GM18909 (cell line): ENCODE measurements around the gene LARP4B.
A peak's percentile ranks its signal among the peaks of the same experiment; 100 is the strongest.

ENCODE experiments used
- ATAC-seq: cut with Tn5 transposase; IDR thresholded peaks from one replicate; pipeline ENCODE4 v1.9.1; 2021; ENCODE audit warnings: mild to moderate bottlenecking; ENCODE audit not compliant: unreplicated experiment, poor library complexity

LARP4B gene

DNA sequence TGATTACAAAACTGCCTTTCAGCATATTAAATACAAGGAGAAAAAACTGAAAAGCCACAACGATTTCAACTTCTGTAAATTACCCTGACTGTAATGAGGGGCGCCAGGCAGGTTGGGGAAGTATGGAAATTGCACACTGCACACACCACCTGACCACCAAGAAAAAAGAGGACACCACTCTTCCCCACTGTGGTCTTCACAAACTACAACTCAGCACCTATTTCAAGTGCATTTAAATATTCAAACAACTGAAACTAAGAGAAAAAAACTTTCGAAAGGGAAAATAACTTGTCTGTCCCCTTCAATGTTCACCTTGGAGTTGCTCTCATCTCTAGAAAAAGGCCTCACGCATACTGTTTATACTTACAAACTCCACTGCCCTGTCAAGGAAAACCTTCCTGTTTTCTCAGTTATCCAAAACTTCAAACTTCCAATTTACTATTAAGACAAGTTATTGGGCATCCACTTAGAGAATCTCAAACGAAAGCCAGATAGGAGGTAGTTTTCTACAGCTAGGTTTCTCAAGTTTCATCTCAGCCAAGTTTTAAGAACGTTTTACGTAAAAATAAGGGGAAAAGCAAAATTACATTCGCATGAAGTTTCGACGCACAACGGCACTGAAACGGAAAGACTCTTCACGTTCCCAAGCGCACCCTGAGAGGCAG, 1.4 kb downstream of the LARP4B start:
- ATAC-seq: peak; percentile 21

DNA sequence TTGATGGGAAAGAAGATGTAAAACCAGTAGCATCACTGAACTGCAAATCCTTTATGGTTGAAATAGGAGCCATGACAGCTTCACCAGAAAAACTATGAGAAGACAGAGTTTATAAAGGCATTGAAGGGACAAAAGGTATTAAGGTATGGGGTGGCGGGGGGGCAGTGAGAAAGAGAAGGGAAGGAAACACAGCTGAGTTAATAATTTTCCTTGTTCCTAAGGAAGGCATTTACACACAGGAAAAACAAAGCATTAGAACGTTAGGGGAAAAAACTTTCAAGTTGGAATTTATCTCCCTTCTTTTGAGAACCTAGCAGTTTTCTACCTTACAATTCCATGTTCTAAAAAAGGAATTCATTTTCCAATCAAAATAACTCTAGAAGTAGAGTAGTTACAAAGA, 4.4 kb downstream of the LARP4B start:
- ATAC-seq: no peak

GRCh38 chr10:926075-926698, 5.3 kb downstream of the LARP4B start:
- no peak for ATAC-seq

DNA sequence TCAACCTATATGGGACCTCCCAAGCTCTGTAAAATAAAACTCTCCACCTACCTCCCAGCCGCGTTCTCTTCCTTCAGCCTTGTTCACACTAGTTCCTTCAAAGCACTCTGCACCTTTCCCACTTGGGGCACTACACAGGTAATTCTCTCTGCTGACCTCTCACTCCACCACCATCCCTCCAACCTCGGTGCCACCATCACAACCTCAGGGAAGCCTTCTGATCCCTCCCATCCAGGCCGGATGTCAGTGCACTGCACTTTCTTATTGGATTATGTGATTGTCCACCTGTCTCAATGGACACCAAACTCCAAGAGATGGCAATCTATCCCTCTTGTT, 7.0 kb downstream of the LARP4B start:
- no peak for ATAC-seq

DNA sequence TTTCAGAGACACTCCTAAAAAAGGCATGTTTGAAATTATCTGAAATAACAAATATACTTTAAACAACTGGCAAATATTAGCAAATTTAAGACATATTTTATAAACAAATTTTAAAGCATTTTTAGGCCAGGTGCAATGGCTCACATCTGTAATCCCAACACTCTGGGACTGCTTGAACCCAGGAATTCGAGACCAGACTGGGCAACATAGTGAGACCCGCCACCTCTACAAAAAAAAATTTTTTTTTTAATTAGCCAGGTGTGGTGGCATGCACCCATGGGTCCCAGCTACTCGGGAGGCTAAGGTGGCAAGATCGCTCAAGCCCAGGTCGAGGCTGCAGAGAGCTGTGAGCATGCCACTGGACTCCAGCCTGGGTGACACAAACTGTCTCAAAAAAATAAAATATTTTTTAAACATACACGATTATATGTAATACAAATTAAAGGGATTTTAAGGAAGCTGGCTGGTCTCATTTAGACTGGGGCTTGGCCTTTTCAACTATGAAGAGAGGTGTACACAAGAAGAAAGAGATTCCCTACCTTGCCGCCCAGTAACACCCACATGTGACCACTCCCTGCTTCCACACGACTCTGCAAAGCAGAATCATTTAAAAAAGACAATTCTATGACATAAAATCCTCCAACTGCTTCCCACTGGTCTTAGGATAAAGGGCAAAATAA, 7.5 kb downstream of the LARP4B start:
- ATAC-seq: no peak

DNA sequence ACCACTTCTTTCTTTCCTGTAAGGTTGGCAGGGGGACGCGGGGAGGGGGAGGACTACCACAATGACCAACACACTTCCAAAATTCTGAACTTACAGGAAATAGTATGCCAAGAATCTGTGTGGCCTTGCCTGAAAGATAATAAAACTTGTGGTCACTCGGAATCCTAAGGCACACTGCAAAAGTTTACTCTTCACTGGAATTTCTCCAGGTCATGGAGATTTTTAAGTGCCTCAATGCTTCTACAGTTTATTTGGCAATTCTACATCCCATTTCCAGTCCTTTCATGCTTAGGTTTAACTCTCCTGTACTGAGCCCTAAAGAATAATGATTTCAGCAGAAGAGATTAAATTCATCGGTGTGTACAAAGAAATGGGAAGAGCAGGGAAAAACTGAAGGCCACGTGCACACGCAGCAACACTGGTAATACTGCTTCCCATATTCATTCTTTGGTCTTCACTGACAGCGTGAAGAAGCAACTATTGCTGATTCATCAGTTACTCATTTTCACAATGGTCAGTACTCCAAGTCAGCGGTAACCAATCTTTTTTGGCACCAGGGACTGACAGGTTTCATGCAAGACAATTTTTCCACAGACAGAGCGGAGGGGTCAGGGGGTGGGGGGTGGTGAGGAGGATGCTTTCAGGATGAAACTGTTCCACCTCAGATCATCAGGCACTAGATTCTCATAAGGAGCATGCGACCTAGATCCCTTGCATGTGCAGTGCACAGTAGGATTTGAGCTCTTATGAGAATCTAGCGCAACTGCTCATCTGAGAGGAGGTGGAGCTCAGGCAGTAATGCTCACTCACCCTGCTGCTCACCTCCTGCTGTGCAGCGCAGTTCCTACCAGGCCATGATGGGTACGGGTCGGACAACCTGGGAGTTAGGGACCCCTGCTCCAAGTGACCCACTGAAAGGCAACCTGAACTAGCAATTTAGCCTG, 9.8 kb downstream of the LARP4B start:
- no peak for ATAC-seq

- ATAC-seq: no peak
These were observed 11.1 kb downstream of the LARP4B start for GRCh38 chr10:920450-920849.

GRCh38 chr10:919481-919880, 12.0 kb downstream of the LARP4B start:
- no peak for ATAC-seq

GRCh38 chr10:917999-918398, 13.5 kb downstream of the LARP4B start:
- ATAC-seq: no peak

GRCh38 chr10:917416-917720, 14.1 kb downstream of the LARP4B start:
- no peak for ATAC-seq

DNA sequence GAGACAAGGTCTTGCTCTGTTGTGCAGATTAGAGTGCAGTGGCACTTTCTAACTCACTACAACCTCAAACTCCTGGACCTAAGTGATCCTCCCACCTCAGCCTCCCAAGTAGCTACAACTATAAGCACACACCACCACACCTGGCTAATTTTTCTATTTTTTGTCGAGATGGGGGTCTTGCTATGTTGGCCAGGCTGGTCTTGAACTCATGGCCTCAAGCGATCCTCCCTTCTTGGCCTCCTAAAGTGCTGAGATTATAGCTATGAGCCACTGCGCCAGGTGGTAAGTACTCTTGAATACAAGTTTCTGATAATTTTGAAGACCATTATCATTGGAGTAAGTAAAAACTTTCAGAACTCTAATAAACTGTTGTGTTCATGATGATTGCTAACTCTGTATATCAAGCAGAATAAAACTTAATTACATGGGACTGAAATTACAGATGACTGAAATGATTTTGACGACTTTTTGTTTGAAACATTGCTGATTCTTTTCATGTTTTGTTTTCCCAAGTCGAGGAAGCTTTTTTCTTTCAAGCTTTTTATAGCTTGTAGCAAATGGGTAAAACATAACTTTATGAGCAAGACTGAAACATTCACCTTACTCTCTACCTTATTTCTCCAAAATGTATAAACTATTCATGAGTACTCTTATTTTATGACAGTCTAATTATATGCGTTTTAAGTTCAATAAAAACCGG, 14.6 kb downstream of the LARP4B start:
- no peak for ATAC-seq

DNA sequence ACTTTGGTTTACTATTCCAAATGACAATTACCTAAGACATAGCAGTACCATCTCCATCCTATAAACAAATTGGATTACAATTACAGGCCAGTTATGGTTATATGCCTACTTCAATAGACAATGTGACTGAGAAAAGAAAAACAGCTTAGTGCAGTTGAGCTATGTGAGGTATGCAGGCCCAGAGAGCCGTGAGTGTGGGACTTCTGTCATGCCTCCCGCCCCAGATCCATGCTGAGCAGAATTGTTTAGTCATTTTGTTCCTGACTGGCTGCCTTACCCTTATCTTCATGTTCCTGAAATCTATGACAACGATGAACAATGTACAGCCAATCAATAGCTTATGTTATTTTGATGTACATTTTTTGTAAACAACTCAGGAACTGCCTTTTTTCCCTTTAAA, 21.7 kb downstream of the LARP4B start:
- ATAC-seq: no peak

GRCh38 chr10:905972-906371, 25.5 kb downstream of the LARP4B start:
- ATAC-seq: no peak

DNA sequence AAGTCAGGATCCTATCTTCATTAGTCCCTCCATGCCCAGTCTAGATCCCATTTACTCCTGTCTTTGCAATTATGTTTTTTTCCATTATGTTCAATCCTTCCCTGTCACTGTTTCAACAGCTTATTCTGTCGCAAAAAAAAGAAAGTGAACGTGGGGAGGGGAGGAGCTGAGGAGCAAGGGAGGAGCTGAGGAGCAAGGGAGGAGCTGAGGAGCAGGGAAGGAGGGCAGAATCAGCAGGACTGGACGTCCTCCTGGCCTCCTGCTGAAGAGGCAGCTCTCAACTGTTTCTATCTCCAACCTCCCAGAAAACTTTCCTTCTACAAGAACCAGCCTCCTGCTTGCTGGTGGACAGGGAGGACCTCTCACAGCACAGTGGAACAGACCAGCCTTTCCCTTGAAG, 26.0 kb downstream of the LARP4B start:
- no peak for ATAC-seq

DNA sequence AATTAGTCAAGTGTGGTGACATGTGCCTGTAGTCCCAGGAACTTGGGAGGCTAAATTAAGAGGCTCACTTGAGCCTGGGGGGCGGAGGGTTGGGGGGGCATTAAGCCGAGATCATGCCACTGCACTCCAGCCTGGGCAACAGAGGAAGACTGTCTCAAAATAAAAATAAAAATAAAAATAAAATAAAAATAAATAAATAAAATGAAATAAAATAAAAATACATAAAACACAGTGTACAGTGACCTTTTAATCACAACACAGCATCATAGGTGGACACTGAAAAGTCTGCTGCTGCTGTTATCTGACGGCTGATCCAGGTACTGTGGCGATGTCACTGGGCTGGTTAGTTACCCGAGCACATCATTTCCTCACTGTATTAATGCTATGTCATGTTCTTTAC, 27.1 kb downstream of the LARP4B start:
- no peak for ATAC-seq

DNA sequence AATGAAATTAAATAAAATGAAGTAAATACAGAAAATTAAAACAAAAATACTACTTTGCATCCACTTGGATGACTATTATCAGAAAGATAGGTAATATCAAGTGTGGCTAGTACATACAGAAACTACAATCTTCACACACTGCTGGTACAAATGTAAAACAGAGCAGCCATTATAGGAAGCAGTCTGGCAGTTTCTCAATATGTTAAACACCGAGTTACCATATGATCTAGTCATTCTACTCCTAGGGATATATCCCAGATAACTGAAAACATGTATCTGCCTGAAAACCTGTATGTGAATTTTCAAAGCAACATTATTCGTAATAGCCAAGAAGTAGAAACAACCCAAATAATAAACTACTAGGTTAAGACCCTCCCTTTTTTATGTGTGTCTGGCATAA, 33.4 kb downstream of the LARP4B start:
- no peak for ATAC-seq

- ATAC-seq: no peak
These were observed 34.5 kb downstream of the LARP4B start for GRCh38 chr10:896982-897381.

DNA sequence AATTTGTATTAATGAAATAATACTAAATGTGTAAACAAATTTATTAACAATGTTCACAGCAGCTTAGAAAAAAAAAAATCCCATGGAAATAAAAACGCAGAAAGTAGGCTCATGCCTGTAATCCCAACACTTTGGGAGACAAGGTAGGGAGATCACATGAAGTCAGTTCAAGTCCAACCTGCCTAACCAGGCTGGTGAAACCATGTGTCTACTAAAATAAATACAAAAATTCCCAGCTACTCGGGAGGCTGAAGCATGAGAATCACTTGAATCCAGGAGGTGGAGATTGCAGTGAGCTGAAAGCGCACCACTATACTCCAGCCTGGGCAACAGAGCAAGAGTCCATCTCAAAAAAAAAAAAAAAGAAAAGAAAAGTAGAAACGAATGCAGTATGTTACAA, 36.2 kb downstream of the LARP4B start:
- no peak for ATAC-seq

- ATAC-seq: no peak
These were observed 52.6 kb downstream of the LARP4B start for GRCh38 chr10:878895-879294.

- ATAC-seq: no peak
These were observed 53.2 kb downstream of the LARP4B start for GRCh38 chr10:878333-878759.
